HepG2 (cell line): ENCODE results near the gene ZBTB2. TPM values are rescaled to one million over a fixed set of nuclear protein-coding genes. Genes with fewer than 3 reads are reported as not detected.

Experiments
- AFF4 ChIP-seq: sonication (generic); formaldehyde crosslinking; IDR thresholded peaks from 2 replicates; pipeline ENCODE4 v1.4.0; 2020; ENCODE audit warnings: missing genetic modification reagents
- CBX2 ChIP-seq, 2 experiments: fragments of 200-600 bp in 1 of 2; sonication (generic); formaldehyde crosslinking in 1 of 2; IDR thresholded peaks; 2 replicates each; pipeline versions ENCODE4 v1.7.0 to v1.8.1; 2018 to 2022; ENCODE audit warnings: low read depth in 2 of 2, low read length in 1 of 2, mild to moderate bottlenecking in 1 of 2, missing genetic modification reagents in 1 of 2
- JUND ChIP-seq: sonication (generic); formaldehyde crosslinking; IDR thresholded peaks from 2 replicates; pipeline ENCODE4 v1.8.0; 2022; ENCODE audit warnings: mild to moderate bottlenecking, missing genetic modification reagents
- NFE2L2 ChIP-seq: fragments of 150-350 bp; IDR thresholded peaks from 2 replicates; pipeline ENCODE4 v1.6.1; 2014; ENCODE audit warnings: low read length
- NR2F2 ChIP-seq: IDR thresholded peaks from 2 replicates; pipeline ENCODE4 v1.6.1; 2012; ENCODE audit warnings: low read depth, inconsistent platforms, borderline replicate concordance
- PHF8 ChIP-seq: sonication (generic); formaldehyde crosslinking; IDR thresholded peaks from 2 replicates; pipeline ENCODE4 v1.5.0; 2020; ENCODE audit warnings: missing genetic modification reagents
- POGZ ChIP-seq: sonication (generic); formaldehyde crosslinking; IDR thresholded peaks from 2 replicates; pipeline ENCODE4 v1.4.0; 2020; ENCODE audit warnings: mild to moderate bottlenecking, missing genetic modification reagents
- RAD21 ChIP-seq: fragments of 450-650 bp; formaldehyde crosslinking; IDR thresholded peaks from 2 replicates; pipeline ENCODE4 v1.5.0; 2020; ENCODE audit warnings: mild to moderate bottlenecking
- RXRA ChIP-seq: sonication (generic); formaldehyde crosslinking; IDR thresholded peaks from 2 replicates; pipeline ENCODE4 v1.5.1; 2020; ENCODE audit warnings: missing genetic modification reagents
- SKIL ChIP-seq: sonication (generic); formaldehyde crosslinking; IDR thresholded peaks from 2 replicates; pipeline ENCODE4 v1.8.0; 2022; ENCODE audit warnings: missing genetic modification reagents, mild to moderate bottlenecking, moderate library complexity, borderline replicate concordance
- TCF7 ChIP-seq: sonication (generic); IDR thresholded peaks from 2 replicates; pipeline ENCODE4 v1.6.1; 2016; ENCODE audit warnings: antibody characterized with exemption, low read depth
- ZNF251 ChIP-seq: sonication (generic); formaldehyde crosslinking; IDR thresholded peaks from 2 replicates; pipeline ENCODE4 v1.9.0; 2021; ENCODE audit warnings: mild to moderate bottlenecking, missing genetic modification reagents
- ZNF337 ChIP-seq: sonication (generic); formaldehyde crosslinking; IDR thresholded peaks from 2 replicates; pipeline ENCODE4 v1.5.1; 2020; ENCODE audit warnings: missing genetic modification reagents, low read depth, mild to moderate bottlenecking, borderline replicate concordance
- ZNF383 ChIP-seq: sonication (generic); formaldehyde crosslinking; IDR thresholded peaks from 2 replicates; pipeline ENCODE4 v1.4.0; 2020; ENCODE audit warnings: missing genetic modification reagents, mild to moderate bottlenecking, borderline replicate concordance
- ZNF614 ChIP-seq: IDR thresholded peaks from 2 replicates; pipeline ENCODE4 v1.6.1; 2018; ENCODE audit warnings: missing biosample characterization, missing genetic modification reagents, inconsistent platforms, borderline replicate concordance
- ZNF674 ChIP-seq: sonication (generic); formaldehyde crosslinking; IDR thresholded peaks from 2 replicates; pipeline ENCODE4 v1.5.0; 2020; ENCODE audit warnings: low read depth, mild to moderate bottlenecking, missing genetic modification reagents
- polyA plus RNA-seq, 8 experiments: library from polyadenylated mRNA; depleted of rRNA in 3 of 8; stranded (reverse) in 7 of 8; unstranded in 1 of 8; fragments of >200 nt; fragmentation: Illumina TruSeq in 4 of 8; extraction: Trizol in 4 of 8; gene quantifications; 2 replicates each; pipeline versions ENCODE4 v1.2.1 to v1.2.3, GENCODE V29; 2011 to 2016; ENCODE audit warnings: low read depth in 4 of 8, missing spikeins in 1 of 8, mixed read lengths in 1 of 8; ENCODE audit not compliant: insufficient read depth in 1 of 8
- total RNA-seq, 5 experiments: library from RNA; depleted of rRNA; stranded (reverse); fragments of >200 nt; fragmentation: Illumina TruSeq; extraction: Trizol; gene quantifications; 2 replicates each; pipeline ENCODE4 v1.2.3, GENCODE V29; 2016; ENCODE audit warnings: low read depth in 1 of 5
- TF ChIP-seq, protein P1 (sequence below): sonication (generic); formaldehyde crosslinking; IDR thresholded peaks from 2 replicates; pipeline ENCODE4 v1.4.0; 2020; ENCODE audit warnings: missing genetic modification reagents, low read depth, mild to moderate bottlenecking, borderline replicate concordance
- TF ChIP-seq, protein P2 (sequence below): sonication (generic); formaldehyde crosslinking; IDR thresholded peaks from 2 replicates; pipeline ENCODE4 v1.4.0; 2020; ENCODE audit warnings: missing genetic modification reagents
- TF ChIP-seq, protein P3 (sequence below): sonication (generic); formaldehyde crosslinking; IDR thresholded peaks from 2 replicates; pipeline ENCODE4 v1.8.0; 2022; ENCODE audit warnings: low read depth, missing genetic modification reagents

ZBTB2 gene
- total and polyA plus RNA-seq, 2 of the 13 experiments (the other 11 are each of a cell fraction or from before 2014, with no cell fraction given), result 15.4 to 22.8 TPM

DNA sequence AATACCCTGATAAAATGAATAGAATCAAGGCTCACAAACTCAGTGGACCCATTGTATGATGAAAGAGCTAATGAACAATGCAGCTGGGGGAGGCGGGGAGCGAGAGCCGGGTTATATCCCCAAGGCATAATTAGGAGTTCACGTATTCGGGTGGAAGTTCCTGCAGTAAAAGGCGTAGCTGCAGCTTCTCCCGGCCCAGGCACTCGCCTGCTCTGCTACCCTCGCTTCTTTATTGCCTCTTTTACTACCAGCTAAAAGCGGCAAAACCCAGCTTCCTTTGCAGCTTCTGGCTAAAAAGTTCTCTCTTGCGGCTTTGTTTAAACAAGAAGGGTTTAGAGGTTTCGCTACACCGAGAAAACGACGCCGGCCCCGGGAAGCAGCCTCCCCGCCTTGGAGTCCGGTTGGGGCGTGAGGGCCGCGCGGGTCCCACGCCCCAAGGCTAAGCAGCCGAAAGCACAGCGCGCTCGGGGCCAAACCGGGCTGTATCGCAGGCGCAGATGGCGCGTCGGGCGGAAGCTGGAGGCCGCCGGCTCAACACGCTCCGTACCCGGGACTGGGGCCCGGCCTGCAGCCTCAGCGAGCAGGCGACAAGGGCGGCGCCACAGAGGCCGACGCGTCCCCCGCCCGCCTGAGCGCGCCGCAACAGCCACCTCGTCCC lies 1.6 kb downstream of the ZBTB2 start (continued):
- TF ChIP-seq RAD21 (CRISPR knock-in tag) (peak; percentile 65), AFF4 (no peak), CBX2 (IDR thresholded peaks at IDR 0.05; ENCODE audit: low read depth, low read length) (no peak), CBX2 (CRISPR knock-in tag; IDR thresholded peaks at IDR 0.05; ENCODE audit: low read depth) (peak; percentile 67; the same call in 1 of the 2 replicates), RXRA (peak; percentile 74), NR2F2 (peak; percentile 56; the same call in 1 of the 2 replicates), ZNF337 (CRISPR knock-in tag) (peak; percentile 46; the same call in 1 of the 2 replicates), ZNF674 (CRISPR knock-in tag) (no peak; the same call in 1 of the 2 replicates), ZNF383 (CRISPR knock-in tag) (no peak), POGZ (CRISPR knock-in tag) (peak; percentile 50; the same call in 1 of the 2 replicates), SKIL (CRISPR knock-in tag) (no peak; the same call in 1 of the 2 replicates), ZNF614 (CRISPR knock-in tag) (no peak), ZNF251 (0 out of 2 replicates have a peak, but pooled peaks have one; percentile 56), NFE2L2 (no peak), JUND (CRISPR knock-in tag) (no peak), TCF7 (no peak), PHF8 (CRISPR knock-in tag) (peak; percentile 99)
- TF ChIP-seq, protein P1, sequence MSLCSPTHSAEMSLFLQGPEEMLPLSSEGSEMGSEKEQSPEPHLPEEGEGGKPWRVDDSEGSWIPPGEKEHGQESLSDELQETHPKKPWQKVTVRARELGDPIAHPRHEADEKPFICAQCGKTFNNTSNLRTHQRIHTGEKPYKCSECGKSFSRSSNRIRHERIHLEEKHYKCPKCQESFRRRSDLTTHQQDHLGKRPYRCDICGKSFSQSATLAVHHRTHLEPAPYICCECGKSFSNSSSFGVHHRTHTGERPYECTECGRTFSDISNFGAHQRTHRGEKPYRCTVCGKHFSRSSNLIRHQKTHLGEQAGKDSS, result no peak
- TF ChIP-seq, protein P2, sequence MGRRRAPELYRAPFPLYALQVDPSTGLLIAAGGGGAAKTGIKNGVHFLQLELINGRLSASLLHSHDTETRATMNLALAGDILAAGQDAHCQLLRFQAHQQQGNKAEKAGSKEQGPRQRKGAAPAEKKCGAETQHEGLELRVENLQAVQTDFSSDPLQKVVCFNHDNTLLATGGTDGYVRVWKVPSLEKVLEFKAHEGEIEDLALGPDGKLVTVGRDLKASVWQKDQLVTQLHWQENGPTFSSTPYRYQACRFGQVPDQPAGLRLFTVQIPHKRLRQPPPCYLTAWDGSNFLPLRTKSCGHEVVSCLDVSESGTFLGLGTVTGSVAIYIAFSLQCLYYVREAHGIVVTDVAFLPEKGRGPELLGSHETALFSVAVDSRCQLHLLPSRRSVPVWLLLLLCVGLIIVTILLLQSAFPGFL, result peak; percentile 85
- TF ChIP-seq, protein P3, sequence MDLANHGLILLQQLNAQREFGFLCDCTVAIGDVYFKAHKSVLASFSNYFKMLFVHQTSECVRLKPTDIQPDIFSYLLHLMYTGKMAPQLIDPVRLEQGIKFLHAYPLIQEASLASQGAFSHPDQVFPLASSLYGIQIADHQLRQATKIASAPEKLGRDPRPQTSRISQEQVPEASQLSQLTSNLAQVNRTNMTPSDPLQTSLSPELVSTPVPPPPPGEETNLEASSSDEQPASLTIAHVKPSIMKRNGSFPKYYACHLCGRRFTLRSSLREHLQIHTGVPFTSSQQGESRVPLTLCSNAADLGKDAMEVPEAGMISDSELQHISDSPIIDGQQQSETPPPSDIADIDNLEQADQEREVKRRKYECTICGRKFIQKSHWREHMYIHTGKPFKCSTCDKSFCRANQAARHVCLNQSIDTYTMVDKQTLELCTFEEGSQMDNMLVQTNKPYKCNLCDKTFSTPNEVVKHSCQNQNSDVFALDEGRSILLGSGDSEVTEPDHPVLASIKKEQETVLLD (CRISPR knock-in tag), result no peak
